Inferior parietal cortex (tissue), 1 donor: ENCODE measurements around the gene EGFL7.

Experiments used
- DNase-seq: peaks from one replicate; pipeline ENCODE4 v3.0.0-alpha.2; 2016; ENCODE audit errors: extremely low spot score

EGFL7 gene

DNA sequence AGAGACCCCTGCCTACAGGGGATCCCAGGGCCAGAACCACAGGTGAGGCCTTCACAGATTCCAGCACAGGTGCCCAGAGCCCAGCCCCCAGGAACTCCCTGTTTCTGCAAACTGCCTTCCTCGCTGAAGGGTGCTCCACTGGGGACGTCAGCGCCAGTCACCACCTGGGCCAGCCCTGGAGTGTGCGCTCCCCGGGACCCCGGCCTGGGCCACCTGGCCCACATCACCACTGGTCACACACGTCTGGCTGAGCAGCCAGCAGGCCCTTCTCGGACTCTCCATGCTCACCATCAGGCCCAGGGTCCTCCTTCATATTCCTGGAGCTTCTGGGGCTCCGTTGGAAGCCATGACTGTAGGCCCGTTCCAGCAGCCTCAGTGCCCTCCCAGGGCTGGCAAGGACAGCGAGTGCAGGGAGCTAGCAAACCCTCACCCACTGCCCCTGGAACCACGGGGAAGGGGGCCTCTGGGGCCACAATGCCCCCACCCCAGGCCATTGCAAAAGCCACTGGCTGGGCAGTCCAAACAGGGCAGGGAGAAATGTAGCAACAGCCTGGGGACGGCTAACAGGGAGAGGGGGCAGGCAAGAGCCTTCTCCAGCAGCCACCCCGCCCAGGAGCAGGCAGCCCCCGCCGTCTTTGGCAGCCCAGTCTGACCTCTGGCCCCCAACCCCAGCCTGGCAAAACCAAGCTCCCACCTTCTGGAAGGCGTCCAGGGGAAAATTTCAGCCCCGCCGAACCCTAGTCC is 23.2 kb downstream of the EGFL7 start:
- no peak for DNase-seq

GRCh38 chr9:136686534-136686793 is 23.7 kb downstream of the EGFL7 start:
- no peak for DNase-seq

GRCh38 chr9:136686794-136687711 is 24.3 kb downstream of the EGFL7 start, which contains the start of gene AGPAT2:
AGPAT2 (minus strand) TSS chr9:136687457; CDS start chr9:136687357, 100 bp downstream.
- no peak for DNase-seq

DNA sequence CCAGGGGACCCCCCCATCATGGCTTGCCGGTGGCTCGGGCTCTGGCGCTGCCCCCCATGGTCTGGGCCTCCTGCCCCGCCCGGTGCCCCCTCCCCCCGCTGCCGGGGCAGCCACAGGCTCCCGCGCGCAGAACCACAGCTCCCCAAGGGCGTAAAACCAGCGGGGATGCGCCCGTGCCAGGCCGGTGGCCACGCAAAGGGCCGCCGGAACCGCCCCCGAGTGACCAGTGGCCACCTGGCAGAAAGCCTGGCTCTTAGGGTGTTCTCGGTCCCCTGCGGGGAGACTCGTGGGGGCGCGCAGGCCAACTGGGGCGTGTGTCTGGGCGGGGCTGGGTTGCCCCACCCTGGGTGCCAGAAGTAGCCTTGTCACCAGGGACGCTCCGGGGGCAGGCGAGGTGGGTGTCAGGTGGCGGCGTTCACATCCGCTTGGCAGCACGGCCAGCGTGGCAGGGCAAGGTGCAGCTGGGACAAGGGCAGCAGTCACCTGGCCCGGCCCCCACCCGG is 25.1 kb downstream of the EGFL7 start:
- DNase-seq, result no peak

DNA sequence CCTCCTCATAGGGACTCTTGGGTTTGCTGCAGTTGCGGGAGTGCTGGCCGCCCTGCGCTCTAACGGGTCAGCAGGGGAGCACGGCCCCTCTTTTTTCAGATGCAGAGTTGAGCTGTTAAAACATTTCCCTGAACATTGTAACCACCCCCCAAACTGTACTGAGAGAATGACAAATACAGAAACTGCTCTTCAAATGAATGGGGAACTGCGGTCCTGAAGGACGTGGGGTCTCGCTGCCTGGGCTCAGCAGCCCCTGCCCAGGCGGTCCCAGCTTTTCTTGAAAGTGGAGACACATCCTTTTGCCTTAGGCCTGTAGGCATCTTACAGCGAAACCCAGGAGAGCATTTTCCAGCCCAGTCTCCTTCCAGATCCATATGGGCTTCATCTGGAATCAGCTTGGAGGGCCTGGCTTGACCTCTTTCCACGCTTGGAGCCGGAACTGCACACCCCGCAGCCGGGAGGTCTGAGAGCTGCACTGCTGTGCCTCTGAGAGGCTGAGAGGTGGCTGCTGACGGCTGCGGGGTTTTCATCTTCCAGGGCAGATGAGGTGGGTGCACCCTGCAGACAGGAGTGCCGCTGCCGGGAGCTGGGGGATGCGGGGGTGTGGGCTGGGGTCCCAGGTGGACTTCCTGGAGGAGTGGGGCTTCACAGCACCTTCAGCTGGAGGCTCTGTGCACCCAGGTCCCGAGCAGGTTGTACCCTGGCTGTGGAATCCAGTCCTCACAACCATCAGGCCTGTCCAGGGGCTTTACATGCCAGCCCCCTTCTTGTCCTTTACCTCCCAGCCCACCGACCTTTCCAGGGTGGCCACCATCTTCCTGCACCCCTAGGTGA is 25.8 kb downstream of the EGFL7 start:
- DNase-seq, result no peak

GRCh38 chr9:136689108-136689460 is 26.4 kb downstream of the EGFL7 start:
- DNase-seq, result no peak

GRCh38 chr9:136690104-136690805 is 27.5 kb downstream of the EGFL7 start:
- DNase-seq, result no peak

- no peak for DNase-seq
Measured at GRCh38 chr9:136690806-136691261, 28.1 kb downstream of the EGFL7 start.

GRCh38 chr9:136691316-136692184 is 28.8 kb downstream of the EGFL7 start:
- DNase-seq, result no peak

DNA sequence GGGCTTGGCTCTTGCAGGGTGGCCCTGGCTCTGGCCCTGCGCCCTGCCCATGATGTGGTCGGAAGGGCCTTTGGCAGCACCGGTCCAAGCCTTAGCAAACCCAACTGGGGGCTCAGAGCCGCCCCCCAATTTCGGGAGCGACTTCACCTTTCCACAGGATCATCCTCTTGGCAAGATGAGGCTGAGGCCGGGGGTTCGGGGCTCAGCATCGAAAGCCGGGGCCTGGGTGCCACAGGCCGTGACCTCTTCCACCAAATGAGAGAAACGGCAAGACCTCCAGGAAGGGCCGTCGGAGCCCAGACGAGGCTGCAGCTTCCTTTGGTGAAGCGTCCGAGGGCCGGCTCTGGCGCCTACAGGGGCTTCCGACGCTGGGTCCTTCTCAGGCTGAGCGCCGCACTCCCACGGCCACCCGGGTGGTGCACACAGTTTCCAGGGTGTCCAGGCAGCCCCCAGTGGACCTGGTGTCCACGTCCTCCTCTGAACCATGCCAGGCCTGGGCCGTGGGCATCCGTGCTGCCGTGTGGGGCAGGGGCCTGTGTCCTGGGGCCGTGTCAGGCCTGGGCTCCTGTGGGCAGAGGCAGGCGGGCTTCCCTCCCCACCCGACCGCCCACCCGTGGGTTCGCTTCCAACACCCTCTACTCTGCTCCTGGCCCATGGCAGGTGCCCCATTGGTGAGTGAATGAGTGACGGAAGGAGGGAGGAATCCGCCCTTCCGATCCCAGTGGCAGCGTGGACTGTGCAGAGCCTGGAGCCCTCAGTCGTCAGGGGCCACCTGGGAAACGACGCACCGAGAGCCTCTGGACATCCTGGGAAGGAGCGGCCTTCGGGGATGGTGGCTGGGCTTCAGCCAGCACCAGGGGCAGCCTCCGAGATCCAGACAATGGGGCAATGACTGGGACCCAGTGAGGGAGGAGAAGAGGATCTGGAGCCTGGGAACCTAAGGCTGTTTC is 29.7 kb downstream of the EGFL7 start:
- DNase-seq, result no peak

GRCh38 chr9:136693135-136693489 is 30.4 kb downstream of the EGFL7 start:
- no peak for DNase-seq

- DNase-seq, result no peak
Measured at GRCh38 chr9:136693490-136694162, 30.9 kb downstream of the EGFL7 start.

- DNase-seq, result no peak
Measured at GRCh38 chr9:136694163-136694871, 31.6 kb downstream of the EGFL7 start.

DNA sequence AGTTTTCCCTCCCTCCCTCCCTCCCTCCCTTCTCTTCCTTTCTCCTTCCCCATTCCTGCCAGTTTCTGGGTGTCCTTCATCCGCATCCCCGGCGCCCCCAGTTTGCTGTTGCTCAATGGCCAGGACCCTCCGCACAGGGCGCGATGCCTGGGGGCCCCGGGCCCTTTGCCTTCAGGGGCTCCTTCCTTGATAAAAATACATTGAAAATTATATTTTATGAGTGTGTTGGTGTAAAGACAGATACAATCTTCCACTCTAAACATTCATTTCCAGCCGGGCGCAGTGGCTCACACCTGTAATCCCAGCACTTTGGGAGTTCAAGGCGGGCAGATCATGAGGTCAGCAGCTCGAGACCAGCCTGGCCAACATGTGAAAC is 32.1 kb downstream of the EGFL7 start:
- DNase-seq, result no peak

DNA sequence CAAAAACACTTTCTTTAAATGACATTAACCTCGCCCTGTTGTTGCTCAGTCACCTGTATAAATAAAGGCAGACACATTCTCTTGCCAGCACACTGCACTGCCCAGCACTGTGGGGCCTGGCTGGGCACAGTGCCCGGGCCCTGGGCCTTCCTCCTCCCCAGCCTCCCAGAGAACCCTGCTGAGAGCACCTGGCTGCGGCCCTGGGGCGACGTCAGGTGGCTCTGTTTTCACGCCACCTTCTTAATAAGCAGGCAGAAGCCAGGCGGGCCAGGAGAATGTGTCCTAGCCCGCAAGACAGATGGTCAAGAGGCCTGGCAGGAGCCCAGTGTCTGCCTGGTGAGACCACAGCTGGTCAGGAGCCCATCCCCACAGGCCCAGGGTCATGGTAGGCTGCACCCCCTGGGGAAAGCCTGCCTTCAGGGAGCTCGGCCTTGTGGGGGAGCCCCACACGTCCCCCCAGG is 32.7 kb downstream of the EGFL7 start:
- DNase-seq, result no peak

GRCh38 chr9:136695955-136696354 is 33.2 kb downstream of the EGFL7 start:
- no peak for DNase-seq

GRCh38 chr9:136696502-136696901 is 33.8 kb downstream of the EGFL7 start:
- no peak for DNase-seq
